ENCODE measurements around the gene KRTAP10-3. TPM values are rescaled to one million over a fixed set of nuclear protein-coding genes. Genes with fewer than 3 reads are reported as not detected.

Gene KRTAP10-3
- total and polyA plus RNA-seq, 2 donors (not counting 1 experiment from before 2014, with no cell fraction given) = not detected

DNA sequence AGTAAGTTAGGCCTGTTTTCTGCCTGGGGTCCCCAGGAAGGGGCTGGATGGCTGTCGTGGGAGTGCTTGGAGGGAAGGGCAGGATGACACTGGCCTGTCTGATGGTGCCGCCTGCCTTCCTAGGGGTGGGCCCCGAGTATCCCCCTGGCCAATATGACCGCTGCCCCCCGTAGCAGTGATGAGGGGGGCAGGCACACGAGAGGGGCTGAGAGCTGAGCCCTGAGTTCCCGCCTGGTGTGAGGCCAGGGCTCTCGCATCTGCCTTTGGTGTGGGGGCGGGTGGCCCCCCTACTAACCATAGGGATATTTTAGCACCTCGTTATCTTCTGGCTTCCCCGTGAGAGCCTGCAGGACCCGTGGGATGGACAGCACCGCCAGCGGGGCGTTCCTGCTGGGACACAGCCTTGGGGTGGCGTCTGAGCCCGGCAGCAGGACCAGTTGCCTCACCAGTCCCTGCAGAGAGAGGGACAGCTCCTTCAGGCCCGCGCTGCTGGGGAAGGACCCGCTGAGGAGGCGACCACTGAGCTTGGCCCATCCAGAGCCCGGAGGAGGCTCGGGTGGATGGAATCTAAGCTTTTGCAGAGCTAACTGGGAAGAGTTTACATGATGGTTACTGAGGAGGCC is 29.0 kb downstream of the KRTAP10-3 start:
- TF ChIP-seq EZH2 (IDR thresholded peaks at IDR 0.05; ENCODE audit: low read length, missing control alignments) (no peak), CTCF (conservative IDR thresholded peaks at IDR 0.05 in 1 of 2, IDR thresholded peaks at IDR 0.05 in 1 of 2; ENCODE audit: low read depth in 1 of 2, low read length in 2 of 2) (no peak)

GRCh38 chr21:44529011-44529421 is 29.6 kb downstream of the KRTAP10-3 start:
- no peak for TF ChIP-seq EZH2 (IDR thresholded peaks at IDR 0.05; ENCODE audit: low read length, missing control alignments)
- no peak for TF ChIP-seq CTCF (conservative IDR thresholded peaks at IDR 0.05 in 1 of 2, IDR thresholded peaks at IDR 0.05 in 1 of 2; ENCODE audit: low read depth in 1 of 2, low read length in 2 of 2)
- no peak for DNase-seq (ENCODE audit: low read depth in 2 of 2)
- H3K9me3 ChIP-seq (ENCODE audit: control insufficient read depth, insufficient read depth, low read depth, low read length) = no peaks in the 10 kb centered on the region

More for the DNA sequence above, 29.0 kb downstream of the KRTAP10-3 start:
- Histone ChIP-seq H3K9me3 (ENCODE audit: control insufficient read depth, insufficient read depth, low read depth, low read length) (no peaks in the 10 kb centered on the region), H3K9ac (ENCODE audit: insufficient read depth, low read length) (no peak overlapping the region), H3K4me1 (ENCODE audit: control insufficient read depth, extremely low read depth, insufficient read depth, low read length) (no peaks in the 10 kb centered on the region), H3K27me3 (ENCODE audit: control insufficient read depth, insufficient read depth, low read length) (no peaks in the 10 kb centered on the region), H3K27ac (ENCODE audit: insufficient read depth, low read length) (no peak overlapping the region), H4K20me1 (ENCODE audit: control insufficient read depth, extremely low read depth, insufficient read depth, low read length) (no peaks in the 10 kb centered on the region), H3K4me3 (replicated peaks in 1 of 4; ENCODE audit: control extremely low read depth in 1 of 4, insufficient read depth in 1 of 4, low read depth in 3 of 4, low read length in 4 of 4) (no peak overlapping the region), H3K4me2 (ENCODE audit: extremely low read depth, insufficient read depth, low read length) (no peak overlapping the region), H3K36me3 (ENCODE audit: control insufficient read depth, insufficient read depth, low read length) (no peaks in the 10 kb centered on the region), H3K79me2 (ENCODE audit: control insufficient read depth, insufficient read depth, low read length) (no peaks in the 10 kb centered on the region), H2AFZ (ENCODE audit: low read length) (no peak overlapping the region)
- DNase-seq (ENCODE audit: low read depth in 2 of 2) = no peak

GRCh38 chr21:44528634-44528995 is 30.0 kb downstream of the KRTAP10-3 start:
- no peaks in the 10 kb centered on the region for H3K4me1 ChIP-seq (ENCODE audit: control insufficient read depth, extremely low read depth, insufficient read depth, low read length)
- no peak for TF ChIP-seq CTCF (conservative IDR thresholded peaks at IDR 0.05 in 1 of 2, IDR thresholded peaks at IDR 0.05 in 1 of 2; ENCODE audit: low read depth in 1 of 2, low read length in 2 of 2)
- no peak for TF ChIP-seq EZH2 (IDR thresholded peaks at IDR 0.05; ENCODE audit: low read length, missing control alignments)
- H3K27ac ChIP-seq (ENCODE audit: insufficient read depth, low read length) = no peak overlapping the region
- DNase-seq (ENCODE audit: low read depth in 2 of 2) = no peak
- no peaks in the 10 kb centered on the region for H3K9me3 ChIP-seq (ENCODE audit: control insufficient read depth, insufficient read depth, low read depth, low read length)
- no peak overlapping the region for H3K4me3 ChIP-seq (replicated peaks in 1 of 4; ENCODE audit: control extremely low read depth in 1 of 4, insufficient read depth in 1 of 4, low read depth in 3 of 4, low read length in 4 of 4)
- H3K36me3 ChIP-seq (ENCODE audit: control insufficient read depth, insufficient read depth, low read length) = no peaks in the 10 kb centered on the region
- no peak overlapping the region for H3K9ac ChIP-seq (ENCODE audit: insufficient read depth, low read length)
- H4K20me1 ChIP-seq (ENCODE audit: control insufficient read depth, extremely low read depth, insufficient read depth, low read length) = no peaks in the 10 kb centered on the region
- no peaks in the 10 kb centered on the region for H3K79me2 ChIP-seq (ENCODE audit: control insufficient read depth, insufficient read depth, low read length)
- no peaks in the 10 kb centered on the region for H3K27me3 ChIP-seq (ENCODE audit: control insufficient read depth, insufficient read depth, low read length)
- H3K4me2 ChIP-seq (ENCODE audit: extremely low read depth, insufficient read depth, low read length) = no peak overlapping the region
- H2AFZ ChIP-seq (ENCODE audit: low read length) = no peak overlapping the region

More at GRCh38 chr21:44529011-44529421, 29.6 kb downstream of the KRTAP10-3 start:
- H2AFZ ChIP-seq (ENCODE audit: low read length) = no peak overlapping the region
- H4K20me1 ChIP-seq (ENCODE audit: control insufficient read depth, extremely low read depth, insufficient read depth, low read length) = no peaks in the 10 kb centered on the region
- no peaks in the 10 kb centered on the region for H3K36me3 ChIP-seq (ENCODE audit: control insufficient read depth, insufficient read depth, low read length)
- H3K4me2 ChIP-seq (ENCODE audit: extremely low read depth, insufficient read depth, low read length) = no peak overlapping the region
- no peaks in the 10 kb centered on the region for H3K27me3 ChIP-seq (ENCODE audit: control insufficient read depth, insufficient read depth, low read length)
- no peak overlapping the region for H3K27ac ChIP-seq (ENCODE audit: insufficient read depth, low read length)
- no peak overlapping the region for H3K9ac ChIP-seq (ENCODE audit: insufficient read depth, low read length)
- no peak overlapping the region for H3K4me3 ChIP-seq (replicated peaks in 1 of 4; ENCODE audit: control extremely low read depth in 1 of 4, insufficient read depth in 1 of 4, low read depth in 3 of 4, low read length in 4 of 4)
- no peaks in the 10 kb centered on the region for H3K79me2 ChIP-seq (ENCODE audit: control insufficient read depth, insufficient read depth, low read length)
- H3K4me1 ChIP-seq (ENCODE audit: control insufficient read depth, extremely low read depth, insufficient read depth, low read length) = no peaks in the 10 kb centered on the region
